ENCODE results near the gene STPG3. TPM values are rescaled to one million over a fixed set of nuclear protein-coding genes. Genes with fewer than 3 reads are reported as not detected.

The STPG3 gene
- total RNA-seq, 4 donors from 2014 or later = not detected

GRCh38 chr9:137270929-137271695 is 20.0 kb downstream of the STPG3 start:
- no peaks in the 10 kb centered on the region for H3K9me3 ChIP-seq
- H3K36me3 ChIP-seq = no peaks in the 10 kb centered on the region
- no peaks in the 10 kb centered on the region for H3K27me3 ChIP-seq
- H3K4me1 ChIP-seq = no peaks in the 10 kb centered on the region
- intact Hi-C loops (cut with DNase I; ENCODE audit: low total_unique reads) = no loop called here
- no peak overlapping the region for H3K4me3 ChIP-seq
- DNase-seq = no peak
- TF ChIP-seq POLR2A (IDR thresholded peaks at IDR 0.05) (no peak), CTCF (IDR thresholded peaks at IDR 0.05) (no peak)
- H3K27ac ChIP-seq = no peak overlapping the region

GRCh38 chr9:137271696-137272076 is 20.6 kb downstream of the STPG3 start:
- Histone ChIP-seq H3K27ac (no peak overlapping the region), H3K9me3 (no peaks in the 10 kb centered on the region), H3K4me1 (peaks cover 0 to 4% of the 10 kb centered on the region in 2 donors), H3K36me3 (no peaks in the 10 kb centered on the region), H3K4me3 (no peak overlapping the region), H3K27me3 (no peaks in the 10 kb centered on the region)
- no peak for DNase-seq
- intact Hi-C loops (cut with DNase I; ENCODE audit: low total_unique reads) = no loop called here
- no peak for TF ChIP-seq CTCF (IDR thresholded peaks at IDR 0.05)
- TF ChIP-seq POLR2A (IDR thresholded peaks at IDR 0.05) = no peak

GRCh38 chr9:137272241-137273094 is 21.4 kb downstream of the STPG3 start:
- no peak for TF ChIP-seq CTCF (IDR thresholded peaks at IDR 0.05)
- TF ChIP-seq POLR2A (IDR thresholded peaks at IDR 0.05) = no peak
- DNase-seq = no peak
- H3K9me3 ChIP-seq = no peaks in the 10 kb centered on the region
- no peaks in the 10 kb centered on the region for H3K27me3 ChIP-seq
- no peaks in the 10 kb centered on the region for H3K36me3 ChIP-seq
- H3K4me3 ChIP-seq = no peak overlapping the region
- H3K4me1 ChIP-seq = peaks cover 0 to 10% of the 10 kb centered on the region in 2 donors
- intact Hi-C loops (cut with DNase I; ENCODE audit: low total_unique reads) = no loop called here
- H3K27ac ChIP-seq = no peak overlapping the region

- Histone ChIP-seq H3K36me3 (no peaks in the 10 kb centered on the region), H3K27ac (no peak overlapping the region), H3K4me3 (no peak overlapping the region), H3K4me1 (peaks cover 0 to 10% of the 10 kb centered on the region in 2 donors), H3K9me3 (no peaks in the 10 kb centered on the region), H3K27me3 (no peaks in the 10 kb centered on the region)
- intact Hi-C loops (cut with DNase I; ENCODE audit: low total_unique reads) = no loop called here
- no peak for DNase-seq
- TF ChIP-seq CTCF (IDR thresholded peaks at IDR 0.05) = no peak
- TF ChIP-seq POLR2A (IDR thresholded peaks at IDR 0.05) = no peak
Measured at GRCh38 chr9:137273095-137273490, 22.0 kb downstream of the STPG3 start.
